COLO668 (cell line): ENCODE data around the gene CUL1.
"Not testable (repeated sequence)": the region's sequence is repeated elsewhere in the genome, so short reads cannot be mapped to it uniquely, and the experiment has no call there.

ENCODE experiments used
- DNase-seq: peaks from one replicate; lab custom pipeline; 2025; ENCODE audit not compliant: unreplicated experiment; lab: John Stamatoyannopoulos, UW

CUL1 gene

GRCh38 chr7:148697256-148698006, 1.3 kb upstream of the CUL1 start:
- no peak for DNase-seq

- no peak for DNase-seq
Measured at GRCh38 chr7:148698007-148698396, 701 bp upstream of the CUL1 start.

GRCh38 chr7:148699024-148699781, 500 bp downstream of the CUL1 start:
- DNase-seq = peak; percentile 81

GRCh38 chr7:148699782-148700629, 1.3 kb downstream of the CUL1 start:
- no peak for DNase-seq

- peak; percentile 8 for DNase-seq
Measured at GRCh38 chr7:148700661-148701064, 2.0 kb downstream of the CUL1 start.

- DNase-seq = no peak
Measured at GRCh38 chr7:148701414-148701813, 2.7 kb downstream of the CUL1 start.

- DNase-seq = no peak
Measured at GRCh38 chr7:148702876-148703670, 4.4 kb downstream of the CUL1 start.

GRCh38 chr7:148703671-148703962, 4.9 kb downstream of the CUL1 start:
- not testable (repeated sequence) for DNase-seq

GRCh38 chr7:148704189-148704588, 5.5 kb downstream of the CUL1 start:
- DNase-seq = no peak

GRCh38 chr7:148704970-148705369, 6.3 kb downstream of the CUL1 start:
- no peak for DNase-seq

GRCh38 chr7:148706368-148706767, 7.7 kb downstream of the CUL1 start:
- DNase-seq = no peak

- DNase-seq = no peak
Measured at GRCh38 chr7:148708026-148708885, 9.6 kb downstream of the CUL1 start.

GRCh38 chr7:148709014-148709413, 10.3 kb downstream of the CUL1 start:
- no peak for DNase-seq

GRCh38 chr7:148710426-148710825, 11.7 kb downstream of the CUL1 start:
- not testable (repeated sequence) for DNase-seq

- no peak for DNase-seq
Measured at GRCh38 chr7:148711191-148712102, 12.7 kb downstream of the CUL1 start.

- DNase-seq = no peak
Measured at GRCh38 chr7:148712678-148713329, 14.1 kb downstream of the CUL1 start.

GRCh38 chr7:148714498-148714897, 15.8 kb downstream of the CUL1 start:
- DNase-seq = no peak

- no peak for DNase-seq
Measured at GRCh38 chr7:148715027-148715426, 16.3 kb downstream of the CUL1 start.
